Adipocyte (in vitro differentiated cells): Measurements from ENCODE around the gene STK33.

ENCODE experiments used
- DNase-seq: peaks from one replicate; pipeline ENCODE4 v3.0.0-alpha.2; 2015; ENCODE audit warnings: low read depth
- H3K27me3 ChIP-seq: replicated peaks from 2 replicates; pipeline ENCODE4 v1.7.0; 2013; ENCODE audit warnings: mild to moderate bottlenecking, low read length, moderate library complexity; ENCODE audit not compliant: control insufficient read depth, insufficient read depth
- H3K36me3 ChIP-seq: 2 replicates; pipeline ENCODE4 v1.7.0; 2013; ENCODE audit warnings: low read length, mild to moderate bottlenecking, moderate library complexity; ENCODE audit not compliant: control insufficient read depth, insufficient read depth, severe bottlenecking
- H3K4me1 ChIP-seq: 2 replicates; pipeline ENCODE4 v1.7.0; 2013; ENCODE audit warnings: mild to moderate bottlenecking, low read length, moderate library complexity; ENCODE audit not compliant: control insufficient read depth, insufficient read depth
- H3K4me3 ChIP-seq: 2 replicates; pipeline ENCODE4 v1.7.0; 2013; ENCODE audit warnings: mild to moderate bottlenecking, low read length, moderate library complexity
- H3K9ac ChIP-seq: 2 replicates; pipeline ENCODE4 v1.7.0; 2013; ENCODE audit warnings: mild to moderate bottlenecking, low read length, moderate library complexity
- H3K9me3 ChIP-seq: 2 replicates; pipeline ENCODE4 v1.7.0; 2013; ENCODE audit warnings: mild to moderate bottlenecking, low read length, moderate library complexity; ENCODE audit not compliant: control insufficient read depth

Gene STK33

DNA sequence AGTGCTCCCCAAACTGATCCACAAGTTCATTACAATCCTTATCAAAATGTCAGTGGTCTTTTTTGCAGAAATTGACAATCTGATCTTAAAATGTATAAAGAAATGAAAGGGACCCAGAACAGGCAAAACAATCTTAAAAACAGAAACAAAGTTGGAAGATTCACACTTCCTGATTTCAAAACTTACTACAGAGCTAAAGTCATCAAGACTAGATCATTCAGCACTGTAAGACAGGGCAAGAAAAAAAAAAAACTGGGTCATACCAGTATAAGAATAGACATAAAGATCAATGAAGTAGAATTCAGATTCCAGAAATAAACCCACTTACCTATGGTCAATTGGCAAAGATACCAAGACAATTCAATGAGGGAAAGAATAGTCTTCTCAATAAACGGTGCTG is 4.5 kb upstream of the STK33 start:
- H3K9ac ChIP-seq, result no peak overlapping the region
- no peaks in the 10 kb centered on the region for H3K9me3 ChIP-seq
- DNase-seq, result no peak
- H3K4me3 ChIP-seq, result no peak overlapping the region
- no peaks in the 10 kb centered on the region for H3K27me3 ChIP-seq
- no peaks in the 10 kb centered on the region for H3K36me3 ChIP-seq
- H3K4me1 ChIP-seq, result peaks cover 20% of the 10 kb centered on the region

GRCh38 chr11:8597182-8597581 is 3.2 kb upstream of the STK33 start:
- no peaks in the 10 kb centered on the region for H3K36me3 ChIP-seq
- H3K27me3 ChIP-seq, result no peaks in the 10 kb centered on the region
- no peak overlapping the region for H3K4me3 ChIP-seq
- no peak overlapping the region for H3K9ac ChIP-seq
- peaks cover 20% of the 10 kb centered on the region for H3K4me1 ChIP-seq
- peak; percentile 39 for DNase-seq
- no peaks in the 10 kb centered on the region for H3K9me3 ChIP-seq

GRCh38 chr11:8596504-8597046 is 2.5 kb upstream of the STK33 start:
- no peak for DNase-seq
- H3K27me3 ChIP-seq, result no peaks in the 10 kb centered on the region
- no peaks in the 10 kb centered on the region for H3K36me3 ChIP-seq
- H3K9me3 ChIP-seq, result no peaks in the 10 kb centered on the region
- peaks cover 19% of the 10 kb centered on the region for H3K4me1 ChIP-seq
- H3K9ac ChIP-seq, result no peak overlapping the region
- H3K4me3 ChIP-seq, result no peak overlapping the region

GRCh38 chr11:8593455-8593854 is 573 bp downstream of the STK33 start:
- H3K4me3 ChIP-seq, result peak overlapping the region; percentile 76
- H3K36me3 ChIP-seq, result no peaks in the 10 kb centered on the region
- no peaks in the 10 kb centered on the region for H3K27me3 ChIP-seq
- H3K4me1 ChIP-seq, result peaks cover 13% of the 10 kb centered on the region
- DNase-seq, result no peak
- H3K9ac ChIP-seq, result peak overlapping the region; percentile 44
- no peaks in the 10 kb centered on the region for H3K9me3 ChIP-seq

DNA sequence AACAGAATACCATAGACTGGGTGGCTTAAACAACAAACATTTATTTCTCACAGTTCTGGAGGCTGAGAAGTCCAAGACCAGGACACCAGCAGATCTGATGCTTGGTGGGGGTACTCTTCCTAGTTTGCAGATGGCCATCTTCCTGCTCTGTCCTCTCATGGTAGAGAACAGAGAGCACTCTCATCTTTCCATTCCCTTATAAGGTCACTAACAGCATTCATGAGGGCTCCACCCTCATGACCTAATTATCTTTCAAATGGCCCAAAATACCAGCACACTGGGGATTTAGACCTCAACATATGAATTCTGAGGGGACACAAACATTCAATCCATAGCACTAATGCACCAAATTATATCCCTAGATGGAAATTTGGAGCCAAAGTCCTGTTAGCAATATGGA is 6.1 kb downstream of the STK33 start:
- DNase-seq, result no peak
- Histone ChIP-seq H3K9me3 (no peaks in the 10 kb centered on the region), H3K4me1 (peaks cover 13% of the 10 kb centered on the region), H3K27me3 (no peaks in the 10 kb centered on the region), H3K9ac (no peak overlapping the region), H3K4me3 (no peak overlapping the region), H3K36me3 (no peaks in the 10 kb centered on the region)

GRCh38 chr11:8586805-8587204 is 7.2 kb downstream of the STK33 start:
- Histone ChIP-seq H3K4me3 (no peak overlapping the region), H3K36me3 (no peaks in the 10 kb centered on the region), H3K4me1 (peaks cover 13% of the 10 kb centered on the region), H3K9me3 (no peaks in the 10 kb centered on the region), H3K27me3 (no peaks in the 10 kb centered on the region), H3K9ac (no peak overlapping the region)
- no peak for DNase-seq

- no peak for DNase-seq
- Histone ChIP-seq H3K9me3 (no peaks in the 10 kb centered on the region), H3K27me3 (no peaks in the 10 kb centered on the region), H3K9ac (no peak overlapping the region), H3K36me3 (no peaks in the 10 kb centered on the region), H3K4me1 (peaks cover 15% of the 10 kb centered on the region), H3K4me3 (no peak overlapping the region)
These were observed 7.8 kb downstream of the STK33 start for GRCh38 chr11:8586184-8586583.

- Histone ChIP-seq H3K4me1 (peaks cover 15% of the 10 kb centered on the region), H3K9me3 (no peaks in the 10 kb centered on the region), H3K9ac (no peak overlapping the region), H3K4me3 (no peak overlapping the region), H3K36me3 (no peaks in the 10 kb centered on the region), H3K27me3 (no peaks in the 10 kb centered on the region)
- no peak for DNase-seq
These were observed 9.5 kb downstream of the STK33 start for GRCh38 chr11:8584511-8584910.

DNA sequence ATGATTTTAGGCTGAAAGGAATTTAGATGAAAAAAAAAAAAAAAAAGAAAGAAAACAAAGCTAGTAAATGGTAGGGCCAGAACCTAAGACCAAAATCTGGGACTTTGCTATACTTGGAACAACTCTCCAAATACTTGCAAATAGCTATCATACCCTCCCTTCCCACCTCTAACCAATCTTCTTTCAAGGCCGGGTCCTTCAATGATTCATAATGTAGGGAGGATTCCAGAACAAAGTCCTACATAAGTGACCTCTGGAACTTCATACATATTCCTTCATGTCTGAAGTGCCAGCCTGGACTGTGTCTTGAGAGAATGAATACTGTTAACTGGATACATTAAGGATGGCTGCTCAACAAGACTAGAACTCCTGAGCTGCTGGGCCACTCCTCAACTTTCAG is 9.9 kb downstream of the STK33 start:
- Histone ChIP-seq H3K4me3 (no peak overlapping the region), H3K27me3 (no peaks in the 10 kb centered on the region), H3K4me1 (peaks cover 15% of the 10 kb centered on the region), H3K9ac (no peak overlapping the region), H3K9me3 (no peaks in the 10 kb centered on the region), H3K36me3 (no peaks in the 10 kb centered on the region)
- peak; percentile 23 for DNase-seq

DNA sequence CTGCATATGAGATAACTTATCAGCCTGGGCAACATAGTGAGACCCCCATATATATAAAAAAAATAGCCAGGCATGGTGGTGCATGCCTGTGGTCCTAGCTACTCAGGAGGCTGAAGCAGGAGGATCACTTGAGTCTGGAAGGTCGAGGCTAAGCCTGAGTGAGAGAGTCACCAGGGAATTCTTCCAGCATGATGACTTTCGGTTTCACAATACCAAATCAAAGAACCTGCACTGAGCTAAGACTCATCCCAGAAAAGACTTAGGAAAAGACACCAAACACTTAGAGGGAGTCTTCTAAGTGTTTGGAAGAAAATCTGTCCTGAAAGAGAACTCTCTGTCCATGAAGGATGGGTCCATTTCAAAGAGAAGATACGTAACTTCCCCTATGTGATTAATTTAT is 12.7 kb downstream of the STK33 start:
- Histone ChIP-seq H3K9me3 (no peaks in the 10 kb centered on the region), H3K36me3 (no peaks in the 10 kb centered on the region), H3K27me3 (no peaks in the 10 kb centered on the region), H3K9ac (no peak overlapping the region), H3K4me1 (peaks cover 18% of the 10 kb centered on the region), H3K4me3 (no peak overlapping the region)
- no peak for DNase-seq

- Histone ChIP-seq H3K9me3 (no peaks in the 10 kb centered on the region), H3K4me3 (no peak overlapping the region), H3K9ac (no peak overlapping the region), H3K27me3 (no peaks in the 10 kb centered on the region), H3K4me1 (peaks cover 6% of the 10 kb centered on the region), H3K36me3 (no peaks in the 10 kb centered on the region)
- DNase-seq, result no peak
These were observed 16.0 kb downstream of the STK33 start for GRCh38 chr11:8577791-8578581.

DNA sequence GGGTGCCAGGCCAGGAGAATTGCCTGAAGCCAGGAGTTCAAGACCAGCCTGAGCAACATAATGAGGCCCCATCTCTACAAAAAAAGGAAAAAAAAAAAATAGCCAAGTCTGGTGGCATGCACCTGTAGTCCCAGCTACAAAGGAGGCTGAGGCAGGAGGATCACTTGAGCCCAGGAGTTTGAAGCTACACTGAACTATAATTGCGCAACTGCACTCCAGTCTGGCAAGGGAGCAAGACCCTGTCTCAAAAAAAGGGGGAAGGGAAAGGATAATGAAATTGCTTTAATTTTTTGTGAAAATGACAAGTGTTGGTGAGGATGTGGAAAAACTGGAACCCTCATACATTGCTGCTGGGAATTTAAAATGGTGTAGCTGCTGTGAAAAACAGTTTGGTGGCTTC is 19.2 kb downstream of the STK33 start:
- Histone ChIP-seq H3K9ac (no peak overlapping the region), H3K36me3 (no peaks in the 10 kb centered on the region), H3K4me1 (peaks cover 3% of the 10 kb centered on the region), H3K27me3 (no peaks in the 10 kb centered on the region), H3K4me3 (no peak overlapping the region), H3K9me3 (no peaks in the 10 kb centered on the region)
- DNase-seq, result no peak
